Measurements from ENCODE around the gene GLI3.
"Not testable (repeated sequence)": the region's sequence is repeated elsewhere in the genome, so short reads cannot be mapped to it uniquely, and the experiment has no call there.

Gene GLI3

DNA sequence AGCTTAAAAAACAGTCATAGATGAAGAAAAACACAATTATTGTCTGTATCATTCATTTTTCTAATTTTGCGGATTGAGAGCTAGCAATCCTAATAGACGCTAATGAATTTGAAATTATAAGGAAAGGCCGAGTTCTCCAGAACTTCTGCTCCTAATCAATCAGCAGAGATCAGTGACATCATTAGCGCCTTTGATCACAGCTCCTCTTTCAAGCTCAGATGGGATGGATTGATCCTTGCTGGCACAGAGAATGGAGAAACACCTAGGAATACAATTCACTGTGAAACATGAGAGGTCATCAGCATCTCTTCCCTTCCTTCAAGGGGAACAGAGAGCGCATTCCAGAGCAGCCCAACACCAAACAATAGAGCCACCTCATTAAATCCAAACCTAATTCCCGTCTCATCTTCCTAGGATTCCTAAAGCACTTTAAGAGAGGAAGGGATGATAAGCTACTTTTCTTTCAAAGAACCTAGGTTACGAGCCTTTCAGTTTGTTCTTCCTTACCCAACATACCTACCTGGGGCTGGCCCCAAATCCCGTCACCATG, 24.4 kb downstream of the GLI3 start:
- DNase-seq (ENCODE audit: low spot score) = no peak

DNA sequence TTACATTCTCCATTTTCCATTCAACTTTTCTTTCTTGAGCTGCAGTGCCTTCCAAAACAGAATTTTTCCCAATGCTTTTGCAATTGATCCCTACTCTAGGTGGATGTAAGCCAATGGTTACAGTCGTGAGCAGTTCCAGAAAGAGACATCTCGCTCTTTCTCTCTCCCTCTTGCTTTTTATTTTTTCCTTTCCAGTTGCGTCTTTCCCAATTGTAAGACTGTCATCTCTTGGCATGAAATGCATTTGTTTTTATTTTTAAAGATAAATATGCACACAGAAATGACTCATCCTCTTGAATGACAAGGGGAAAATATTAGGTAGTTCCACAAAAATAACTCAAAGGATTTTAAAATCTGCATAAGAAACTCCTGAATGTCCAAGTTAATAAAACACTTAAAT, 25.1 kb downstream of the GLI3 start:
- no peak for DNase-seq (ENCODE audit: low spot score)

DNA sequence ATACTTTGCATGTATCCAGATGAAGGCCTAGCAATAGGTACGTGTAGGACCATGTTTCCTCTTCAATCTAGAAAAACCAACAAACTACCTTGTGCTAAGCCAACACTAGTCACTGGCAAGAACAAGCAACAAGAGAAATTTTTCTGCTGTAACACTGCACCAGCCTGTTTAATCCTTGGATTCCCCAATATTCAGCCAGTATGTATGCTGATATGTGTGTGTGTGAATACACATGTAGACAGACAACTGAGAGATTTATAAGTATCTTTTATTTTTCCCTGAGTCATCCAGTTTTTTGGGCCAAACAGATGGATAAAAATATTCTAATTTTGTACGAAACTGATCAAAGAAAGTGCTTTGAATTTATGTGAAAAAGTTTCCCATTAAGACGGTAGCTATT, 26.2 kb downstream of the GLI3 start:
- no peak for DNase-seq (ENCODE audit: low spot score)

DNA sequence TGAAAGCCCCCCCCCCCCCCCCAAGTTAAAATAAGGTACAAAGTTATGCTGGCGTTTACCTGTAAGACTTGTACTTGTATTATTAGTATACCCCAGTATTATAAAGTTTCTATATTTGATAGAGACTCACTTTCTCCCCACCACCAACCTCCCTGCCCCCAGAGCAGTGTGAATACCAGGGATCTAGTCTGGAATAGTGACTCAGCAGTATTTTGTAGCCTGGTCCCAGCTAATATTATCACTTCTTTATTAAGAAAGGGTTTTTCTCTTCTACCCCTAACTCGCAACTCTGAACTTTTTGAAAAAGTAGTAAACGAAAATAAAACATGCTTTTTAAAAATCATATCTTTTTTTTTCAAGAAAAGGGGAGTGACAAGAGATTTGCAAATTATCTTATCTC, 26.7 kb downstream of the GLI3 start:
- DNase-seq (ENCODE audit: low spot score) = no peak

DNA sequence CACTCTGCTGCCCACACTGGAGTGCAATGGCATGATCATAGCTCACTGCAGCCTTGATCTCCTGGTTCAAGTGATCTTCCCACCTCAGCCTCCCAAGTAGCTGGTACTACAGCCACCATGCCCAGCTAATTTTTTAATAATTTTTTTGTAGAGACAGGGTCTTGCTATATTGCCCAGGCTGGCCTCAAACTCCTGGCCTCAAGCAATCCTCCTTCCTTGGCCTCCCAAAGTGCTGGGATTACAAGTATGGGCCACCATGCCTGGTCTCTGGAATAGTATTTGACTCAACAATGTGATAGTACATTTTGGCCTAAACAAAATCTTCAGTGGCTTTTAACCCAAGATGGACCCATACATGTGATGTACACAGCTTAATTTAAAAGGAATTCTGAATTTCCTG, 27.9 kb downstream of the GLI3 start:
- not testable (repeated sequence) for DNase-seq (ENCODE audit: low spot score)

DNA sequence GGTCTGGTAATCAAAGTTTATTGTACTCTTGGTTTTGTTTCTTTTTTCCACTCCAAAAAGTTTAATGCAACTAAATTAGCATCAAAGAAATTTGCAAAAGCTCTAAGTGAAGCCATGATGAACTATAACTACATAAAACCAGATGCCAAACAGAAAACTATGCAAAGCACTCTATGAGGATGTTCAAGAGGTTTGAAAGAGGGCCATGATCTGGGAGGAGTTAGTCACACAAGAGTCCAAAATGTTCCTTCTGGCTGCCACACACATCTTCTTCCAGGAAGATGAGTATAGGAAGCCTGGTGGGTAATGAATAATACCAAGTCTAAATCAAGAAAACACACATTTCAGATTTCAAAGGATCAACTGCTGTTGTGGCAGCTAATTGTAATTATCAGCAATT, 28.4 kb downstream of the GLI3 start:
- no peak for DNase-seq (ENCODE audit: low spot score)

DNA sequence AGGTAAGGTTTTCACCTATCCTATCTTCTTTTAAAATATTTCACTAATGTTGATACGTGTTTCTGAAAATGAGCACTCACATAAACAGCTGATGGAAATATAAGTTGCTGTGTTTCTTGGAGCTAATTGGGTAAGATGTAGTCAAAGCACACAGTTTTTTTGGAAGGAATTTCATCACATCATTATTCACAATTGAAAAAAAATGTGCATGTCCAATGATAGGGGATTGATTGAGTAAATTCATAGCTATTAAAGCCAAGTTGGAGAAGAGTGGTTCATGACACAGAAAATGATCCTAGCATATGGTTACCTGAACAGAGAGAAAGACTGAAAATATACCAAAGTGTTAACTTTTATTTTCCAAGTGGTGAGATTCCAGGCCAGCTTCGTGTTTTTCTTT, 29.6 kb downstream of the GLI3 start:
- DNase-seq (ENCODE audit: low spot score) = no peak

DNA sequence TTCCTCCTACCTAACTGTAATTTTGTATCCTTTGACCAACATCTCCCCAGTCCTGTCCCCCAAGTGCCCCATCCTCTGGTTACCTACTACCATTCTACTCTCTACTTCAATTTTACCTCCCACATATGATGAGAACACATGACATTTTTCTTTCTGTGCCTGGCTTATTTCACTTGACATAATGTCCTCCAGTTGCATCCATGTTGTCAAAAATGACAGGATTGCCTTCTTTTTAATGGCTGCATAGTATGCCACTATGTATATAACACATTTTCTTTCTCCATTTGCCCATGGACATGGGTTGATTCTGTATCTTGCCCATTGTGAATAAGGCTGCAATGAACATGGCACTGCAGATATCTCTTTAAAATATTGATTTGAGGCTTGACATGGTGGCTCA, 33.7 kb downstream of the GLI3 start:
- DNase-seq (ENCODE audit: low spot score) = no peak

DNA sequence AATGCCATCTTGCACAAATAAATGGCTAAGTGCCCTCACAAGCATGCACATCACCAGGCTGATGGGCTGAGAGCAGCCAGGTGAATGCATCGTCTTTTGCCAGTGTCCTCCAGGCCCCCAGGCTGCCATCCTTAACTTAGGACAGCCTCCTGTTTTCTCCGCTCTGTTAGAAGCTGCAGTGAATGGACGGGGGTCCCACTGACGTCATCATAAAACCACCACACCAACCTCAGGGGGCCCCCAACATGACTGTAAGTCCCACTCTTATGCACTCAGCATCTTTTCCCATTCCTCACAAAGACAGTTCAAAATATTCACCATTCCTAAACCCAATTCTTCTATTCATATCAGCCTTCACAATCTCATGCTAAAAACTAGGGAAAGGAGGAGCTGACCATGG, 34.4 kb downstream of the GLI3 start:
- no peak for DNase-seq (ENCODE audit: low spot score)

DNA sequence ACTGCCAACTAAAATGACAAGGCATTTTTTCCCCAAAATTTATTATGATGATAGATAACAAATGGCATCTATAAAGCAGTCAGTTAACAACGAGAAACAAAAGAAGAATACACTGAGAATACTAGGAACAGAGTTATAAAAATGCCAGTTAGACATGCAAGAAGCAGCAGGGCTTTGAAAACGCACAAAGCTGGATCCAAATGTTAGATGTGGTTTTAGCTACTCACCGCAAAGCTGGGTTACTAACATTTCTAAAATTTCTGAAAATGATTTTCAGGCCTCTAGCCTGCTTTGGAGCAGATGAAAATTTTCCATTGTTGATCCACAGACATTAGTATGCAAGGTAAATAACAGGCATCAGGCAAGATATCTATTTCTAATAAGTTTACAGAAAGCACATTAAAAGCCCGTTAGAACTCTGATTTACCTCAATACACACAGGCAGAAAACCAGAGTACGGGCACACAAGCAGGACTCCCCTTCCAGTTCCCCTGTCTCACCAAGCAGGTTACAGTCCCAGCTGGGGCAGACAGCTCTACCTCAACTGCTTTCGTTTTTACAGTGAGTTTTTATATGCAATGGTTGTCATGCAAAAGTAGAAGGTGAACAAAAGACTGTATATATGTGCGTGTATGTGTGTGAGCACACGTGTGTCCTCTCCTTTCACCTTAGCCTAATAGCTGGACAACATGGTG, 37.9 kb downstream of the GLI3 start:
- DNase-seq (ENCODE audit: low spot score) = no peak

DNA sequence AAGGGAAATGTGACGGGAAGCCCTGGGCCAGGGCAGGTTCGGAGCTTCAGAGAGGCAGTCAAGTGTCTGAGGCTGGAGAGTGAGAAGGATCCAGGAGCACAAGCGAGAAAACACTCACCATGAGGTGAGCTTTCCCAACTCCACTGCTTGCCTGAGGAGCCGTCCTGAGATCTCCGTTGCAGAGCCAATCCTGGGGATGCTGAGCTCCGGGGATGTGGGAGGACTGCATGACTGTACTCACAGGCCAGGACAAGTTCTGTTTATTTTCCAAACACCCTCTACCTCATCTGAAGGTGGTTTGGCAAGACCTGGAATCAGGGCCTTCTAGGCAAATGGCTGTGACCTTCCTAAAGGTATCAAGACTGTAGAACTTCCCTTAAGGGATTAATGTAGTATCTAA, 38.7 kb downstream of the GLI3 start:
- no peak for DNase-seq (ENCODE audit: low spot score)

DNA sequence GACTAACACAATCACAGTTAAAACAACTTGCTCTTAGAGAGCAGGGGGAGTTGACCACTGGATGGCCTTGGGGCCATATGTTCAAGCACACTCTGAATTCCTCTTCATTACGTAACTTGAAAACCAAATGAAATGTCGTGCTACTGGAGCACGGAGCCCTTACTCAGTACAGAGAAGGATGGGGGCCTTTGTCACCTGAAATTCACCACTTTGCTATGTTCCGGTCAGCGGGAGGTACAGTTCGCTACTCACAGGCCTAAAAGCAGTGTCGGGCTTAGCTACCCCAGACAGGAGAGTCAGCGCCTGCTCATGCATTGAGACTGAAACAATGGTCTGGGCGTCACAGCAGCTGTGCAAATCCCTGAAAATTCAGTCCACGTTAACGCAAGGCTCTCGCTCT, 39.6 kb downstream of the GLI3 start:
- DNase-seq (ENCODE audit: low spot score) = no peak

DNA sequence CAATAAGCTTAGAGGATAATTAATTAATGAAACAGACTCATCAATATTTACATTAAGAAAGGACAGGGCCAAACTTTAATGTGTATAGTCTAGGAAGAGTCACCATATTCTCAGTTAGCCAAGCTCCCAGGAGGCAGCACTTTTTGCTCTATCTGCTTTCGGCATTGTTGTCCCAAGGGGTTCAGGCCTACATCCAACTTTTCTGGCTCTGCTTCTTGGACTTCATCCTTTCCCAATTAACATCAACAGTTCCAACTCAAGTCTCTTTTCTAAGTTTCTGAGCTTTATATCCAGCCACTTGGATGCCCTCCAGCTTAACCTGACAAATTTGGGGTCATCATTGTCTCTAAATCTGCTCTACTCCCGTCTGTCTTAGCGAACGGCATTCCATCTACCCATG, 42.8 kb downstream of the GLI3 start:
- DNase-seq (ENCODE audit: low spot score) = no peak

DNA sequence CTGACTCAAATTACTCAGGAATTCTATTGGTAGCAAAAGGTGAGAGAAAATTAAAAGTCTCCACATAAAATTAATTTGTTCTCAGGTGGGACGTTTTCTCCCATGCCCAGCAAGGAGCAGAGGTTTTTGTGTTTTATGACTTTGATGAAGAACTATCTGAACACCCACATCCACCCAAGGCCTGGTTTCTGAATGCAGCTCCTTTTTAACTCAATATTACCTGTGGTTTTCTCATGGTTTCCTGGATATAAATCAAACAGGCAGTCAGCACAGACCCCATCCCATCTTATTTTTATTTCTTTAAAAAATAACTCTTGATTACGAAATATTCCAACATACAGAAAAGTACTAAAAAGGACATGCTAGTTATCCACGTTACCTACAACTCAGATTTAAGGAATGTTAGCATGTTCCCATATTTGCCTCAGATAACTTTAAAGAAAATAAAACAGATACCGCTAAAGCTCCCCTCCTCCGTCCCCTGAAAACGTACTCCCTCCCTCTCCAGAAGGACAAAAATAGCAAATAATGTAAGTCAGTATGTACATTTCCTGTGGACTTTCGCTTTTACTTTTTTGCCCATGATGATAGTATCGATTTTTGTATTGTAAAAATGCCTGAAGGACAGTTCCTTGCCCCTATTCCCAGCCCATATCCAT, 43.4 kb downstream of the GLI3 start:
- no peak for DNase-seq (ENCODE audit: low spot score)

DNA sequence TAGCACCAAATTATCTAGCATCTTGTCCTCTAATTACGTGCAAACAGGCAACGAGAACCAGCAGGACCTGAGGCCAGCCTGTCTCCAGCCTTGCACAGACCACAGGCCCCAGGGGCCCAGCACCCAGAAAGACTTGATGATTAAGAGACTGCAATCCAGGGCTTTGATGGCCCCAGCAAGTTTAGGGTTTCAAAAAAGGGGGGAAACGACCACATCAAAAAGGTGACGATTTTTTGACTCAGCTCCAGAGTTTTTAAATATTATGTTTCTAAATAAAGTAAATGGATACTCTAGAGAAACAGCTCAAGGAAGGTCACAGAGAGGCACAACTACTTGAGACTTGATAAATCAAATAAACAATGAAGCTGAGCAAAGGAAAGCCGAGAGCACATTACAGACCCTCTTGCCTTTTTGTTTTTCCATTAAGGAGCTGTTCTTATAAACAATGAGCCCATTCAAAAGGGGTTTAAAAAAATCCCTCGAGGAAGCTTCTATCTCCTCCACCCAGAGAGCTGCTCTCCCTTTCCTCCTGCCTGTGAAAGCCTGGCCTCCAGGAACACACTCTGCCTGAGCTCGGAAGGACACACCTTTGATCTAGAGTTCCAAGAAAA, 44.1 kb downstream of the GLI3 start:
- no peak for DNase-seq (ENCODE audit: low spot score)

DNA sequence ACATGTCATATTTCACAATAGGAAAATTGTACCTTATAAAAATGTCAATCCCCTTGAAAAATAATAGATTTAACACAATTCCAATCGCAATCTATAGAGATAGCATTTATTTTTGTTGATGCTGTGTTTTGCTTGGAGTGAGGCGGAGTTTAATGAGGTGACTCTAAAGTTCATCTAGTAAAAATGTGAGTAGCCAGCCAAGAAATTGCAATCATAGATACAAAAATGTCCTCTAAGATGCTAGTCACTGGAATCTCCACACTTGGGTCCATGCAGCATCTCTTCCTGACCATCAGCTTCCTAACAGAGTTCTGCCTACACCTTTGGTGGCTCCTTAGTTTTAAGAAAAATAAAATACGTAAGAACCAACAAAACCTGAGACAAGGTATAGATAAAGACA, 44.9 kb downstream of the GLI3 start:
- DNase-seq (ENCODE audit: low spot score) = no peak

DNA sequence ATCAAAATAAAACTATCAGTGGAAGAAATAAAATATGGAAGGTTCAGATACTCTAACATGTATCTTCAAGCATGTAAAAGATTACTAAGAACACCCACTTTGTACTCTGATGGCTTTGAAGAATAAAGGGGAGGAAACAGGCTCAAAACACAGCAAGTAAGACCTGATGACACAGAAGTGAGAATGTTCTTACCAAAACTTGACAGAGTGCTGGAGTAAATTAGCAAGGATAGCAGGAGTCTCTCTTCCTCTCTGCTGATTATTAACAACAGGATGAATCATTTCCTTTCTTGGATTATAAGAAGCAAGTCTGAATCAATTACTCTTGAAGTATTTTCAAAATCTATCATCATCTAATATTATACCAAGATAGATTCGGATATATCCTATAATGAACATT, 47.5 kb downstream of the GLI3 start:
- DNase-seq (ENCODE audit: low spot score) = no peak

DNA sequence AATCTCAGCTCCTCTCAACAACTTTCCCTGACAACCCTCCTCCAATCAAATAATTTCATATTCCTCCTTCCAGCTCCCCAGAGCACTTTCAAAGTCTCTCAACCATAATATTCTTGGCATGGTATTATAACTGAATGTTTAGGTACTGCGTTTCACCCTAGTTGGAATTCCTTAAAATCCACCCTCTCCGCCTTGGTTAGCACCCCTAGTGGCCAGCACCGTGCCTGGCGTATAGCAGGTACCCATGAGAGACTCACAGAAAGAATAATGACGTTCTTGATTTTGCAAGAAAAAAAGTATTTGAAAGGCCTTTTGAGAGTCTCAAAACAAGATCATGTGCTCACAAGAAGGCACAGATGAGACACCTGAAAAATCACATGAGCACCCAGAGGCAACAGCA, 50.9 kb downstream of the GLI3 start:
- DNase-seq (ENCODE audit: low spot score) = no peak

DNA sequence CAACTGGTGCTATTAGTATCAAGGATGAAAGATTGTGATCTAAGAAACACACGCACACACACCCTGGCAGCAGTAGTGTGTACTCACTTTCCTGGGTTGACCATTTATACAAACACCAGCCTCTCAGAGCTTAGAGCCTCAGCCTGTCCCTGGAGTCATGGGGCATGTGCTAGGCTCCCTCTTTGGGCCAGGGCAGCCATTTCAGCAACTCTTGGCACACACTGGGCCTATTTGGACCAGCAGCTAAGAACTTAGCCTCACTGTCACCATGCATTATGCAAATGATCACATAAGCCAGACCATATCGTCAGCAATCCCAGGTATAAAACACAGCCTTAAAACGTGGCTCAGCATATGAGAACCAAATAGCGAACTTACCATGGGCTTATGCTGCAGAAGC, 51.3 kb downstream of the GLI3 start:
- DNase-seq (ENCODE audit: low spot score) = no peak

DNA sequence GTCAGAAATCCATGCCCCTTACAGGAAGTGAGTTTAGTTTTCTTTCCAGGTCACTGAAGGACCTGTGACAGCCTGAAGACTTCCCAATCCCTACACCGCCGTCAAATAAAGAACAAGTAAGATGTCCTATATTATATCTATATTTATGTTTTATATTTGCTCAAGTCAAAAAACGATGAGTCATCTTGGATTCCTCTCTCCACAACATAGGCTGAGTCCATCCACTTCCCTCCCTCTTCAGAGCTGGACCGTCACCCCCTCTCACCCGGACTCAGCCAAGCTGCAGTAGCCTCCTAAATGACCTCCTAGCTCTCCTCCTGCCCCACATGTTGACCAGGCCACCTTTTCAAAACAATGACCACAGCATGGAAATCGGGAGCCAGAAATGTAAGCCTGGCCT, 53.5 kb downstream of the GLI3 start:
- no peak for DNase-seq (ENCODE audit: low spot score)

DNA sequence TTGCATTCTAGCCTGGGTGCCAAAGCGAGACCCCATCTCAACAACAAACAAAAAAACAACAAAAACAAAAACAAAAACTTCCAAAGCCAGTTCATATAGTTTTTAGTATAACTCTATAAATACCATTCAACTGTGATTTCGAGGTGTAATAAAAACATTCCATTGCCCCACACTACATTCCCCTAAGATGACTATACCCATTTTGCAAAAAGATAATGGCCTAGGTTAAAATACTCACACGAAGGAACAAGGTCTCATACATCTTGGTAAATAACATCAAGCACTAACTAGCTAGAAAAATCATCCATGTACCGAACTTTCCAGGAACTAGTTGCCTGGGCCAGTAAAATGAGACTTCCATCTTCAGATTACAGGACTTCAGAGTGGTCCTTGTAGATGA, 55.4 kb downstream of the GLI3 start:
- DNase-seq (ENCODE audit: low spot score) = no peak

DNA sequence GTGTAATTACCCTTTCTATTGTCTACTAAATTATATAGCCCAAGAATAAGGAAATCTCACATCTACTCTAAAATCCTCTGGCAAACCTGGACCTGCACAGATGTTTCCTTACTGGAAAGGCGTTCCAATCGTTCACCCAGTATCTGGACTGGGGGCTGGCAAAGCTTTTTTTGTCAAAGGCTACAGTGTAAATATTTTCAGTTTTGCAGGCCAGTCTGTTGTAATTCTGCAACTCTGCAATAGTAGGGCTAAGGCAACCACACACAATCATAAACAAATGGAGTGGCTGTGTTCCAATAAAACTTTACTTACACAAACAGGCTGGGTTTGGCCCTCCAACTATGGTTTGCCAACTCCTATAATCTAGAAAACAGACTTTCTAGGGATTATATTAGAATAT, 56.2 kb downstream of the GLI3 start:
- DNase-seq (ENCODE audit: low spot score) = no peak

DNA sequence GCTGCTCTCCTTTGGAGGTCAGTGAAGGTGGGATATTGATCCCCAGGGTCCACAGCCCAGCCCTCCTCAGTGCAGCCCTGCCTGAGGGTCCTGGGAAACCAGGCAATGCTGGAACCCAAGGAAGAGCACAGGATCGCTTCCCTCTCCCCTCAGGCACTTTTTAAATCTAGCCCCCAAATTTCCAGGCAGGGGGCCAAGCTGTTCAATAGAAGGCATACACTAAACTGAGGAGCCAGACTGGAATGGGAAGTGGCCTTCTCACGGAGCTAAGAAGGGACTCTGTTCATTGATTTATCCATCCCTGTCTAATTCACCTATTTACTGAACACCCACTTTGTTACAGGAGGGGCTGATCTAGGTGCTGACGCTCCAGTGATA, 60.3 kb downstream of the GLI3 start:
- DNase-seq (ENCODE audit: low spot score) = no peak
